SK-N-SH (cell line): Measurements from ENCODE around the gene BTG3.

Source experiments
- CTCF ChIP-seq: fragments of 200-600 bp; sonication (generic); IDR thresholded peaks from 2 replicates; pipeline ENCODE4 v1.6.1; 2017; ENCODE audit warnings: antibody characterized with exemption, mild to moderate bottlenecking, moderate library complexity
- EZH2phosphoT487 ChIP-seq: fragments of 200-600 bp; sonication (generic); IDR thresholded peaks from 2 replicates; pipeline ENCODE4 v1.6.1; 2017; ENCODE audit warnings: low read depth, mixed run types, mild to moderate bottlenecking, antibody characterized with exemption, moderate library complexity, borderline replicate concordance
- GABPA ChIP-seq: IDR thresholded peaks from 2 replicates; pipeline ENCODE4 v1.4.0; 2012; ENCODE audit warnings: low read depth, mild to moderate bottlenecking
- JUND ChIP-seq: IDR thresholded peaks from 2 replicates; pipeline ENCODE4 v1.4.0; 2012
- MAX ChIP-seq: IDR thresholded peaks from 2 replicates; pipeline ENCODE4 v1.4.0; 2012; ENCODE audit warnings: low read depth
- POLR2AphosphoS5 ChIP-seq: IDR thresholded peaks from 2 replicates; pipeline ENCODE4 v1.6.1; 2012; ENCODE audit warnings: low read depth, low read length
- RAD21 ChIP-seq: IDR thresholded peaks from 2 replicates; pipeline ENCODE4 v1.6.1; 2012; ENCODE audit warnings: mild to moderate bottlenecking, low read length
- REST ChIP-seq: IDR thresholded peaks from 2 replicates; pipeline ENCODE4 v1.6.1; 2012; ENCODE audit warnings: mild to moderate bottlenecking, low read depth, low read length, moderate library complexity
- RXRA ChIP-seq: IDR thresholded peaks from 2 replicates; pipeline ENCODE4 v1.4.0; 2012; ENCODE audit warnings: low read depth, mild to moderate bottlenecking, borderline replicate concordance
- SIN3A ChIP-seq: IDR thresholded peaks from 2 replicates; pipeline ENCODE4 v1.6.1; 2012; ENCODE audit warnings: low read depth, mild to moderate bottlenecking, low read length, moderate library complexity, borderline replicate concordance
- TEAD4 ChIP-seq: IDR thresholded peaks from 2 replicates; pipeline ENCODE4 v1.4.0; 2012; ENCODE audit warnings: mild to moderate bottlenecking, borderline replicate concordance; ENCODE audit not compliant: insufficient read depth
- USF1 ChIP-seq: IDR thresholded peaks from 2 replicates; pipeline ENCODE4 v1.4.0; 2012; ENCODE audit warnings: low read depth, borderline replicate concordance
- USF2 ChIP-seq: fragments of 150-350 bp; IDR thresholded peaks from 2 replicates; pipeline ENCODE4 v1.6.1; 2017; ENCODE audit warnings: antibody characterized with exemption, low read length, low read depth, borderline replicate concordance
- ZBTB33 ChIP-seq: IDR thresholded peaks from 2 replicates; pipeline ENCODE4 v1.4.0; 2012; ENCODE audit warnings: low read depth, borderline replicate concordance

- TF ChIP-seq CTCF (no peak), RAD21 (no peak), POLR2AphosphoS5 (0 out of 2 replicates have a peak, but pooled peaks have one; percentile 22), RXRA (no peak), SIN3A (no peak), JUND (no peak; the same call in none of the 2 replicates), USF2 (no peak), TEAD4 (no peak), GABPA (no peak), MAX (no peak; the same call in 1 of the 2 replicates), ZBTB33 (no peak), REST (no peak), EZH2phosphoT487 (no peak), USF1 (no peak)
Measured at GRCh38 chr21:17611414-17612022, 1.2 kb downstream of the BTG3 start.
